Ecto neural progenitor cell (in vitro differentiated cells): ENCODE measurements around the gene NNAT.
"Not testable (repeated sequence)": the region's sequence is repeated elsewhere in the genome, so short reads cannot be mapped to it uniquely, and the experiment has no call there.

Experiments used
- DNase-seq: peaks from one replicate; pipeline ENCODE4 v3.0.0-alpha.2; 2018; ENCODE audit warnings: low spot score

NNAT gene, protein sequence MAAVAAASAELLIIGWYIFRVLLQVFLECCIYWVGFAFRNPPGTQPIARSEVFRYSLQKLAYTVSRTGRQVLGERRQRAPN

DNA sequence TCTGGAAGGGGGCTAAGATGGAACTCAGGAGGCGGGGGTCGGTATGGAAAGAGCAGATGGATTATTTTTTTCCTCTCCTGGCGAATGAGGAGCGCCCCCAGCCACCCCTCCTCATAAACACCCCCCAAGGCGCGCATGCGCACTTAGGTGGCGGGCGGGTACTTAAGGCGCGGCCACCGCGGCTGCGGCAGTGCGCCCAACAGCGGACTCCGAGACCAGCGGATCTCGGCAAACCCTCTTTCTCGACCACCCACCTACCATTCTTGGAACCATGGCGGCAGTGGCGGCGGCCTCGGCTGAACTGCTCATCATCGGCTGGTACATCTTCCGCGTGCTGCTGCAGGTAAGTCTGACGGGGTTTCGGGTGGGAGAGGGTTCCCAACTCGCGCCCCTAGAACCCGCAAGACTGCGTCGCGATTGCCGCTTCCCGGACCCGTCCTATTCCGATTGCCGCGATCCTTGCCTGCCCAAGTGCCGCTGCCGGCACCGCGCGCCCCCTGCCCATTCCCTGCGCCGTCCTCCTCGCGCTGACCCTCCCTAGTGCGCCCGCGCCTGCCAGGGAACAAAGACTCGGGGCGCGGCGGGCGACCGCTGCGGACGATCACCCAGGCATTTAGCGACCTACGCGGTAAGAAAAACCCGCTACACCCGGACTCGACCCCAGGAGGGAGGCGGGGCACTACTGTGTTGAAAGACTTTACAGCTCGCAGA, at the start of gene NNAT:
Gene NNAT (plus strand): TSS at position 190 of the 711 bp plus-strand sequence. CDS start 82 bp downstream, at position 272.
- no peak for DNase-seq

DNA sequence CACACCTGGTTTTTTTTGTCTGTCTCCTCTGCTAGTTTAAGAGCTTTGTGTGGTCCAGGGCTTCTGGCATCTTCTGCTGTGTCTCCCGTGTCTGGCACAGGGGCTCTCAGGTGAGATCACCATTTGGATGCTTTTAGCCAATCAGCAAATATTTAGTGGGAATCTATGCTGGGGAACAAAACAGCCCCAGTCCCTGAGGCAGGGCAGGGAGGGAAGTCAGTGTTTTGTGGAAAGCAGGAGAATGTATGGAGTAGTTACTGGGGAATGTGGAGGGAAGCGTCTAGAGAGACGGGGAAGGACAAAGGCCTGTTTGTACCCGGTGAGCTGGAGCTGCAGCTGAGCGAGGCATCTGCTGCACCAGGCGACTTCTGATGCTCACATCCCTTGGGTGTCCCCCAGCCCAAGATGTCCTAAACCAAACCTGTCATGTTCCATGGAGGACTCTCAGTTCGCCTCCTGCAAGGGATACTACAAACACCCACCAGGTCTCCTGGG, 49.3 kb upstream of the NNAT start:
- no peak for DNase-seq

DNA sequence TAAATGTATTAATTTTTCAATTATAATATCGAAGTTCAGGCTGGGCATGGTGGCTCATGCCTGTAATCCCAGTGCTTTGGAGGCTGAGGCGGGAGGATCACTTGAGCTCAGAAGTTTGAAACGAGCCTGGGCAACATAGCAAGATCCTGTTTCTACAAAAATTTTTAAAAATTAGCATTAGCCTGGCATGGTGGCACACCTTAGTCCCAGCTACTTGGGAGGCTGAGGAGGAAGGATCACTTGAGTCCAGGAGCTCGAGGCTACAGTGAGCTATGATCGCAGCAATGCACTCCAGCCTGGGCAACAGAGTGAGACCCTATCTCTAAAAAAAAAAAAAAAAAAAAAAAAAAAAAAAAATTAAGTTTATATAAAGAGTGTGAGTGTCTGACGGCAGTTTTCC, 48.6 kb upstream of the NNAT start:
- DNase-seq = not testable (repeated sequence)

DNA sequence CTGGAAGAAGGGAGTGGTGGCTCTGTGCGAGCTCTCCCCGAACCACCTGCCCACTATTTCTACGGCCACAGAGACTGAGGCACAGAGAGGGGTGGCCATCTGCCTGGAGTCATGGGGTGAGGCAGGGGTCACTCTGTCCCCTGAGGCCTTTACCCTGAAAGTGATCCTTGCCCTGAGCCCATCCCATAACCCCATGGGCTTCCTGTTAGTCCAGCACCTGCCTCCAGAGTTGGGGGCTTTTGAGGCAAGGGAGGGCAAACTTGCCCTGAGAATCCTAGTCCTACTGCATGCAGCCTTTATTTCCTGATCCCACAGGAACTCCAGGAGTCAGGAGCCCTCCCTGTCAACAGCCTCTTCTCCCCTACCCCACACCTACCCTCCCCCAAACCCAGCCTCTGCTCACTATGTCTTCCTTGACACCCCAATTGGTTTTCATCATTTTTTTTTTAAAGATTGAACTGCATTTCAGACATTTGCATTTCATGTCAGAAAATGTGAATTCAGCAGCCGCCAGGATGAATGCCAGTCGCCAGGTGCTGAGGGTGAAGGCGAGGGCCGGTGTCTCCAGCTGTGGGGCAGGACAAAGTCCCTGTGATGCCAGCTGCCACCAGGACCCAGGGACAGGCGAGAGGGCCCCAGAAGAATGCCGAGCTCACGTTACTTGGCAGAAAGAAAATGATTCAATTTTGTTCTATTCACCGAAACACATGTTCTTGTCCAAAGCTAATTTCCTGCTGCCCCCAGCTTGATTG, 47.6 kb upstream of the NNAT start:
- DNase-seq = no peak

DNA sequence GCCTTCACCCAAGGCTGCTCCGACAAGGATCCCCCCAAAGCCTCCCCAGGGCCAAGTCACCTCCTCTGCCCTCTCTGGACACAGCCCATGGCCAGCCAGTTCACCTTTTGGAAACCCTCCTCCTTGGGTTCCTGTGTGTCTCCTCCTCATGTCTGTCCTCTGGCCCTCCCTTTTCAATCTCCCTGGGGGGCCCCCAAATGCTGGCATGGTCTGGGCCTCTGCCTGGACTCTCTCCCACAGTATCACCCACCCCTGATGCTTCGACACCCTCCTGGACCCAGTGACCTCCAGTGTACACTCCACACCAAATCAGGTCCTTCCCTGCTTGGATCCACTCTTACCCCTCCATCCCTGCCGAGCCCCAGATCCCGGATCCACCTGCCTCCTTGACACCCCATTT, 46.7 kb upstream of the NNAT start:
- no peak for DNase-seq

DNA sequence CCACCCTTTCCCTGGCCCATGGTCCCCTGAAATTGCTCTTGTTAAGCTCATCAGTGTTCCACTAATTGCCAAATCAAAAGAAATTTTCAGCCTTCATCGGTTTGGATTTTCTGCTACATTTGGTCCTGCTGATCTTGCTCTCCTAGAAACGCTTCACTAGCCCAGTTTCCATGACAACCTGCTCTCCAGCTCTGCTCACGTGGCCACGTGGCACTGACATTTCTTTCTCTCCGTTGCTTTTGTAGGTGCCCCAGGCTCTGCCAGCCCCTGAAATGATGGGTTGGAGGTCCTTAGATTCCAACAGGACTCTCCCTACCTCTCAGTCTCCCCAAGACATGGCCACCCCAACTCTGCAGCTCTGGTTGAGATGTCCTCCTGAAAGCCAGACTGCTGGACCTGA, 45.8 kb upstream of the NNAT start:
- no peak for DNase-seq

DNA sequence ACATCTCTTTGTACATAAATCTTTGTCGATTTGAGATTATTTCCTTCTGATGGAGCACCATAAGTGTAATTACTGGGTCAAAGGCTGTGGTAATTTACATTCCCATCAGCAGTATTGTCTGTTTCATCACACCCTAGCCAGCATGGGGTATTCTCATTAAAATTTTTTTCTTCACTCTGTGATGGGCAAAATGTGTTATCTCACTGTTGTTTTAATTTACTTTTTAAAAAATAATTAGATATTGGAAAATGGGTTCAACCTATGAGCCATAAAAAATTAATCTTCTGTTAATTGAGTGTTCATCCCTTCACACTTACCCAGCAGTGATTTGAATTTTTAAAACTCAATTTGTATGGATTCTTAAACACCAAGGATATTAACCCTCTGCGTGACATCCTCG, 44.0 kb upstream of the NNAT start:
- no peak for DNase-seq

DNA sequence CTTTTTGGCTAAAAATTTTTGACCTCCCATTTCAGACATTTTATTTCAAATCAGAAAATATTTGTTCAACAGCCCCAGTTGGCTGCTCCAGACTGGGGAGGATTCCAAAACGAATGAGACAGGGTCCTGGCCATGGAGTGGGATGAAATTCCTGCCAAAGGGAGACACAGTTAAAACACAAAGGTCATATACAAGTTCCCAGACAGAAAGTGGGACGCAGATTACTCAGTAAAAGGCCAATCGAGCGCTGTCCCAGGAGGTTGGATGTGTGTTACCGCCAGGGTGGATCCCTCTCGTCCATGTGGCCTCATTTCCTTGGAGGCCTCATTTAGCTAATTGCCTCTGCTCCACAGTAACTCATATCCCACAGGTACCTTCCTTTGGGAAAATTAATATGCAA, 41.8 kb upstream of the NNAT start:
- no peak for DNase-seq

DNA sequence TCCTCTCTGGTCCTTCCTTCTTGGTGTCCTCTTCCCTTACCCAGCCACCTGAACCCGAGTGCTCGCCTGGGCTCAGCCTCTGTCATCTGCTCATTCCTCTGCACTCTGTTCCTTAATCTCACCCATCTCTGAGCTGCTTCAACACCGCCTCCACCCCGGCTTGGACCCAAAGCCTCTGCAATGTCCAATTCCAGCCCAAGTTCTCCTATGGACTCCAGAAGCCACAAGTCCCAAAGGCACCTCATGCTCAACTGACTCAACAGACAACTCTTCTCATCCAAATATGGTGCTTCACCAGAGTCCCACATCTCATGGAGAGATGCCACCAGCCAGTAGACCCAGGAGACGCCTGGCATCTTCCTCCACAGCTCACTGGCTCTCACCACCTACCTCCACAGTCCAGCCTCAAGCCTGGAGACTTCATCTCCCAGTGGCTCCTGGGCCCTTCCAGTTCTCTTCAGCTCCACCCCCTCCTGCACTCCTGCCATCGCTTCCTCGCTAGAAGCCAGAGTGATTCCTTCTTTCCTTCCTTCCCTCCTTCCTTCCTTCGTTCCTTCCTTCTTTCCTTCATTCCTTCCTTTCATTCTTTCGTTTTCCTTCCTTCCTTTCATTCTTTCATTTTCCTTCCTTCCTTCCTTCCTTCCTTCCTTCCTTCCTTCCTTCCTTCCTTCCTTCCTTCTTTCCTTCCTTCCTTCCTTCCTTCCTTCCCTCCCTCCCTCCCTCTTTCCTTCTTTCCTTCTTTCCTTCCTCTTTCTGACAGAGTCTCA, 40.9 kb upstream of the NNAT start:
- no peak for DNase-seq

DNA sequence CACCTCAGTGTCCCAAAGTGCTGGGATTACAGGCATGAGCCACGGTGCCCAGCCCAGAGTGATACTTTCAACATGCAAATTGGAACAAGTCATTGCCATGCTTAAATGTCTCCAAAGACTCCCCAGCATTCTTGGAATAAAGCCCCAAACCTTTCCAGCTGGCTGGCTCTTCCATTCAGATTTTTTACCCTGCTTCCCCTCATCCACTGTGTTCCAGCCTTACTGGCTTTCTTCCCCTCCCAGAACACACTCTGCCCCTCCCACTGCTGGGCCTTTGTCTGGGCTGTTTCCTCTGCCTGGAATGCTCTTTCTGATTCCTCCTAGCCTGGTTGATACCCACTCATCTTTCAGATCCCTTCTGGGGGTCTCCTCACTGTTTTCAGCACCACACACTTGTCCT, 40.1 kb upstream of the NNAT start:
- no peak for DNase-seq

DNA sequence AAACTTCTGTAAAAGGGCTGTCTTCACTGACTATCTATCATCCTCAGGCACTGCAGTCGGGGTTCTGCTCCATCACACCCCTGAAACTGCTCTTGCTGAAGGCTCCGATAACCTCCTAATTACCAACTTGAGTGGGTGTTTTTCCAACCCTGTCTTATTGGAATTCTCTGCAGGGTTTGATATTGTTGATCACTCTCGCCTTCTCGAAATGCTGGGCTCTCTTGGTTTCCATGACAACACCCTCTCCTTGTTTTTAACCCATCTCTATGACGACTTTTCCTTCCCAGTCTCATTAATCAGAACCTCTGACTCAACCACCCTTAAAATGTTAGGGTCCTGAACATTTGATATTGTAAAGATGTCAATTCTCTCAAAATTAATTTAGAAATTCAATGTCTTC, 39.4 kb upstream of the NNAT start:
- no peak for DNase-seq

DNA sequence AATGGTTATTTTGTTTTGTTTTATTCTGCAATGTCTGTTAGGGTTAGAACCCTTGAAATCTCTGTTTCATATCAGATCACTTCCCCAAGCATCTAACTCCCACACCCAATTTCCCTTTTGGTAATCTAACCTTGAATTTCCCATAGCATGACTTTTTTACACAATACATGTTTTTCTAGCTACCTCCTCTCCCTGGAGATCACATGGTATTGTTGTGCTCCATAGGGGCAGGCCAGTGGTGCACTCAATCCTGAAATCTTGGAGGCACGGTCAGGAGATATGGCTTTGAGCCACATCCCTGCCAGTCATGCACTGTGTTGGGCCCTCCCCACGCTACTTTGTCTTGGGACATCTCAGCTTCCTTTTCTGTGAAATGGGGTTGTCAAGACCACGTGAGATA, 36.7 kb upstream of the NNAT start:
- DNase-seq = no peak

DNA sequence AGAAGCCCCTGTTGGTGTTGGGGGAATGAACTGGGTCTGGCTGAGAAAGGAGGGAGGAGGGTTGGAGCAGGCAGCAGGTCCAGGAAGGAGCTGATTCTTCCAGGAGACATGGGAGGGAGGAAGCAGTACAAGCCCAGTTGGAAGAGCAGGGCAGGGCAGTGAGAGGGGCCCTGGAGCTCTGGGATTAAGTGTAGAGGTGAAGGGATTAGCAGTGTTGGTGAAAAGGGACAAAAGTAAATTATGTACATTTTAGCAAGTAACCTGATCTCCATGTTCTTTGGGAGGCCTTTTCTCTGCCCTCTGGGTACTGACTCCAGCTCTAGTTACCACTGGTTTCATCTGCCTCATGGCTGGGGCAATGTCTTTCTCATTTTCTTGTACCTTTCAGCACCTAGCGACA, 34.8 kb upstream of the NNAT start:
- not testable (repeated sequence) for DNase-seq

DNA sequence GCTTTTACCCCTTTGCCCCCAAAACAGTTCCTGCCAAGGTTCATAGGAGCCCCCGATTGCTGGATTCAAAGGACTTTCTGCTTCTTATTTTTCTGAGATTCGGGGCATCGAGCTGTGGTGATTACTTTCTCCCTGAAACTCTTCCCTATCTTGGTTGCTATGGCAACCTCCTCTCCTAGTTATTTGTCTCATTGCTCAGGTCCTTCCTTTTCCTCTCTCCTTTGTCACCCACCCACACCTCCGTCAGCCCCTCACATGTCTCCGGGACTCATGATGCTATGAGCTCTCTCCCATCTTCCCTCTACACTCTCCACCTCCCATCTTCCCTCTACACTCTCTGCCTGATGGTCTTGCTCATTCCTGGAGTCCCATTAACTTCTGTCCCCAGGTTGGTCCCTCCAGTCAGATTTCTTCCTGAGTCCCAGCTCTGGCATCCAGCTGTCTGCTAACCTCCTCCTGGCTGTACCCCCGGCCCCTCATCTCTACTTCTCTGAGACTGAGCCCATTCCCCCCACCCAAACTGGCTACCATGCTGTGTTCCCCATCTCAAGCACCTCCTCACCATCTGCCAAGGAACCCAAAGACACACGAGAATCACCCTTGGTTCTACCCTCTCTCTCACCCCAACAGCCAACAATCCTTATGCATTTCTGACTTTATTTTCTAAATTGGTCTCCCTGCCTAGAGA, 30.2 kb upstream of the NNAT start:
- DNase-seq = no peak

DNA sequence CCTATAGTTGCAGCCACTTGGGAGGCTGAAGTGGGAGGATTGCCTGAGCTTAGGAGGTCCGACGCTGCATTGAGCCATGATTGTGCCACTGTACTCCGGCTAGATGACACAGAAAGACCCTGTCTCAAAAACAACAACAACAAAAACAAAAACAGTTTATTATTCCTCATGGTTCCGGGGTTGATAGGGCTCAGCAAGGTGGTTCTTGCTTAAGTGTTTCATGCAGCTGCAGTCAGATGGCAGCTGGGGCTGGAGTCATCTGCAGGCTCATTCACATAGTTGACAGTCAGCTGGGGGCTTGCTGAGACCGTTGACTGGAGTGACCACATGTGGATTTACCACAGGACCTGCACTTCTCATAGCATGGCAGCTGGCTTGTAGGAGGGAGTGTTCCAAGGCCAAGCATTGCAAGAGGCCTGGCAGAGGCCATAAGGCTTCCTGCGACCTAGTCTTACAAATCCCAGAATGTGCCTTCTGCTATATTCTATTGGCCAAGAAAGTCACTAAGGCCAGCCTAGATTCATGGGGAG, 28.9 kb upstream of the NNAT start:
- DNase-seq = no peak

DNA sequence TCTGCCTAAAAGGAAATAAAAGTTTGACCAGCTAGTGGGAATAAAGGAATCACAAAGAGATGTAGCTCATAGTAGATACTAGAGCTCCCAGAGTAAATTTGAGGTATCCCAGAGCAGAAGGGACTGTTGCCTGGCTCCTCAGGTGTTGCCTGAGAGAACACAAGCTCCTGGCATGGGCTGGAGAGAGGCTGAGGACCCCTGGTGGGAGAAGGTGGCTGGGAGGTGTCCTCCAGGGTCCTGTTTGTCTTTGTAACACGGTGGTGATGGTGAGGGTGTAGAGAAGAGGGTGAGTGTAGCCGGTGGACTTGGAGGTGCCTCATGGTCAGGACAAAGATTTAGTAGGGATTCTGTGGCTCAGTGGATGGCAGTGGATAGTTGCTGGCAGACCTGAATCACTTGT, 28.1 kb upstream of the NNAT start:
- DNase-seq = no peak

DNA sequence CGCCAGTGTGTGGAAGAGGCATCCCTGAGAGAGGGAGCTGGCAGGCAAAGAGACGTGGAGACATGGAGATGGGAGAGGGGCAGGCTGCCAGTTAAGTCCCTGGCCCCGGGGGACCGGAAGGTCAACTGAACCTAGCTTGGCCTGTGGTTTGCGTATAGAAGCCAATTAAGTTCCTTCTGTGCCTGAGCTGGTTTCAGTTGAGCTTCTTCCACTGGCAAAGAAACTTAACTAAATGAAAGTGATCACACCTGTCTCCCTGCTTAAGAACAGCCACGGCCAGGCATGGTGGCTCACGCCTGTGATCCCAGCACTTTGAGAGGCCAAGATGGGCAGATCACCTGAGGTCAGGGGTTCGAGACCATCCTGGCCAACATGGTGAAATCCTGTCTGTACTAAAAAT, 26.7 kb upstream of the NNAT start:
- DNase-seq = no peak

DNA sequence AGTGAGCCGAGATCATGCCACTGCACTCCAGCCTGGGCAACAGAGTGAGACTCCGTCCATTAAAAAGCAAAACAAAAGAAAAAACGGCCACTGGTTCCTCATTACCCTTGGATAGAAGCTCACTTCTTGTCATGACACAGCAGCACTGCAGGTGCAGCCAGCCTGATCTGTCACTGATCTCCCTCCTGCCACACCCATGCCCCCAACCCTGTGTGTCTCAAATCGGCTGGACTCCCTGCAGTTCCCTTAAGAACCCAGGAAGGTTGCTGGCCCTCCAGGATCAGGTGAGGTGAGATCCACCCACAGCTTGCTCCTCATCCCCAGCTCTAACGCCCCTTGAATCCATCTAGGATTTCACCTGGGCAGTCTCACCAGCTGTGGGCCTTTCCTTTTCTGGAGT, 26.3 kb upstream of the NNAT start:
- DNase-seq = no peak

DNA sequence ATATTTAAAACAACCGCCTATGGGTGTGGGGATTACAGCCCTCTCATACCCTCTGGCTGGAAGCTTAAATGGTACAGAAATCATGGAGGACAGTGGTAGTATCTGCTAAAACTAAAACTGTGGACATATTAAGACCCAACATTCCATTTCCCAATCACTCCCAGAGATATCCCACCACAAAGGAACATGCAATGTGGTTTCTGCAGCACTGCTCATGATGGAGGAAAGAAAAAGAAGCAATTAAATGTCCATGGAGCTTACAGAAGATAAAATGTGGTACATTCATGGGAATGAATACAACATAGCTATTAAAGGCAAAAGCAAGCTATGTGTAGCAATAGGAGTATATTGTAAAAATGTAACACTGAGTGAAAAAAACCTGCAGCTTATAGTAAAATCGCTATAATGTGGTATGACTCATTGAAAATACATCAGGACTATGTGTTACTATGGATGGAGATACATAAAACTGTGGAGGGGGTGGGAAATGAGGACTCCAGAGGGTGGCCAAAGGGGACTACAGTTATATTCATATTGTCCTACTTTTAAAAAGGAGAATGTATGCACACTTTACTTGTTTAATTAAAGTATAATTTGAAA, 22.9 kb upstream of the NNAT start:
- no peak for DNase-seq

DNA sequence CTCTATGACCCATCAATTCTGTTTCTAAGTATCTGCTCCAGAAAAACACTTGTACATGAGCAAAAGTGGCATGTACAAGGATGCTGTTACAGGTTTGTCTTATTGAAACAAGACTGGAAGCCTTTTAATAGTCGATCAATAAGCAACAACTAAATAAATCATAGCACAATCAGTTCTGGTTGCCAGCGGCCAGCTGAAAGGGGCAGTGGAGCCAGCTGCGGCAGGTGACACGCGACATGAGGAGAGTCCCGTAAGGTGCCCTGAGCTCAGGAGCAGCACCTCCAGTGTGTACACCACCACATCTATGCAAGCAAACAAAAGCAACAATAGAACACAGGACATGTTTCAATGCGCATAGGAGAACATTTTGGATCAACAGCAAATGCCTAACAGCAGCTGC, 20.7 kb upstream of the NNAT start:
- DNase-seq = no peak

DNA sequence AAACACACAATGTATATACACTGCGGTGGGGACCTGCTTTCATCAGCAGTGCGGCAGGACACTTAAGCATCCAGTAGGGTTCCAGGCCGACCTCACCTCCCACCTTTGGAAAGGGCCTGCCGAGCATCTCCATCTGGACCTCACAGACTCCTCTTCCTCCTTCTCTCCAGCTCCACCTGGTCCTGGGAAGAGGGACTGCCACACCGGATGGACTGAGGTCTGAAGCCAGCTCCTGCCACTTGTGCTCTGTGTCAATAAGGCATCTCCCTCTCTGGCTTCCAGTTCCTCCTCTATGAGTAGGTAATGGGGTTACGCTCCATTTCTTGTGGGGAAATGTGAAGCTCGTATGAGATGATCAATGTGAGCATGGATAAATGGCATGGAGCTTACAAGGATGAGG, 19.1 kb upstream of the NNAT start:
- DNase-seq = no peak
